ENCODE data around the gene CELF4.

Gene CELF4

GRCh38 chr18:37492952-37493351, 72.6 kb downstream of the CELF4 start:
- no peak overlapping the region for H3K27ac ChIP-seq
- no peak for TF ChIP-seq CTCF (conservative IDR thresholded peaks at IDR 0.05)

- no peak for TF ChIP-seq CTCF (conservative IDR thresholded peaks at IDR 0.05)
- no peak overlapping the region for H3K27ac ChIP-seq
Observed at GRCh38 chr18:37491526-37491925, 74.1 kb downstream of the CELF4 start.

- H3K27ac ChIP-seq: no peak overlapping the region
- no peak for TF ChIP-seq CTCF (conservative IDR thresholded peaks at IDR 0.05)
Observed at GRCh38 chr18:37489998-37490397, 75.6 kb downstream of the CELF4 start.

GRCh38 chr18:37489011-37489410, 76.6 kb downstream of the CELF4 start:
- no peak overlapping the region for H3K27ac ChIP-seq
- TF ChIP-seq CTCF (conservative IDR thresholded peaks at IDR 0.05): no peak

GRCh38 chr18:37487400-37487867, 78.2 kb downstream of the CELF4 start:
- no peak for TF ChIP-seq CTCF (conservative IDR thresholded peaks at IDR 0.05)
- no peak overlapping the region for H3K27ac ChIP-seq

- H3K27ac ChIP-seq: no peak overlapping the region
- TF ChIP-seq CTCF (conservative IDR thresholded peaks at IDR 0.05): no peak
Observed at GRCh38 chr18:37486848-37487247, 78.8 kb downstream of the CELF4 start.

GRCh38 chr18:37484983-37485834, 80.4 kb downstream of the CELF4 start:
- H3K27ac ChIP-seq: peak overlapping the region; percentile 34; the same call in 1 of the 2 replicates

More at GRCh38 chr18:37484983-37485834, 80.4 kb downstream of the CELF4 start:
- peak; percentile 91 for TF ChIP-seq CTCF (conservative IDR thresholded peaks at IDR 0.05)
